Fibroblast of lung (primary cell): ENCODE results near the gene CYB561A3. TPM values are rescaled to one million over a fixed set of nuclear protein-coding genes. Genes with fewer than 3 reads are reported as not detected.

ENCODE experiments used
- DNase-seq, 2 donors: peaks; one replicate each; pipeline versions ENCODE4 v3.0.0 to v3.0.0-alpha.2; 2010; ENCODE audit warnings: low read depth in 2 of 2
- H2AFZ ChIP-seq: 2 replicates; pipeline ENCODE4 v1.5.1; 2012; ENCODE audit warnings: low read length, control low read depth, inconsistent platforms
- H3K27ac ChIP-seq: 2 replicates; pipeline ENCODE4 v1.5.1; 2011; ENCODE audit warnings: low read length, control low read depth; ENCODE audit not compliant: insufficient read depth
- H3K27me3 ChIP-seq: 2 replicates; pipeline ENCODE4 v1.5.1; 2011; ENCODE audit warnings: mild to moderate bottlenecking, low read length; ENCODE audit not compliant: control insufficient read depth, insufficient read depth
- H3K36me3 ChIP-seq: 2 replicates; pipeline ENCODE4 v1.5.1; 2011; ENCODE audit warnings: low read length; ENCODE audit not compliant: control insufficient read depth, insufficient read depth
- H3K4me1 ChIP-seq: 2 replicates; pipeline ENCODE4 v1.5.1; 2011; ENCODE audit warnings: low read length; ENCODE audit not compliant: control insufficient read depth, insufficient read depth; ENCODE audit errors: extremely low read depth
- H3K4me2 ChIP-seq: 2 replicates; pipeline ENCODE4 v1.5.1; 2011; ENCODE audit warnings: low read length, control low read depth; ENCODE audit not compliant: insufficient read depth; ENCODE audit errors: extremely low read depth
- H3K4me3 ChIP-seq, 4 experiments: fragments of 200-600 bp in 1 of 4; sonication (generic) in 1 of 4; replicated peaks in 1 of 4; 2 replicates each; pipeline ENCODE4 v1.5.1; 2011 to 2016; ENCODE audit warnings: low read length in 4 of 4, low read depth in 3 of 4, mild to moderate bottlenecking in 3 of 4, control low read depth in 2 of 4, inconsistent platforms in 1 of 4, mixed read lengths in 1 of 4; ENCODE audit not compliant: insufficient read depth in 1 of 4; ENCODE audit errors: control extremely low read depth in 1 of 4
- H3K79me2 ChIP-seq: 2 replicates; pipeline ENCODE4 v1.5.1; 2012; ENCODE audit warnings: mild to moderate bottlenecking, low read length, inconsistent platforms; ENCODE audit not compliant: control insufficient read depth, insufficient read depth
- H3K9ac ChIP-seq: 2 replicates; pipeline ENCODE4 v1.5.1; 2011; ENCODE audit warnings: mild to moderate bottlenecking, low read length, control low read depth; ENCODE audit not compliant: insufficient read depth
- H3K9me3 ChIP-seq: 2 replicates; pipeline ENCODE4 v1.5.1; 2012; ENCODE audit warnings: low read depth, low read length; ENCODE audit not compliant: control insufficient read depth, insufficient read depth
- H4K20me1 ChIP-seq: 2 replicates; pipeline ENCODE4 v1.5.1; 2011; ENCODE audit warnings: low read length; ENCODE audit not compliant: control insufficient read depth, insufficient read depth; ENCODE audit errors: extremely low read depth
- CTCF ChIP-seq, 2 donors: IDR thresholded peaks in 1 of 2; conservative IDR thresholded peaks in 1 of 2; 1 replicate in 1 of 2; 2 replicates in 1 of 2; pipeline ENCODE4 v1.5.1; 2011 to 2012; ENCODE audit warnings: low read length in 2 of 2, control low read depth in 1 of 2, inconsistent platforms in 1 of 2, low read depth in 1 of 2, mild to moderate bottlenecking in 1 of 2
- EZH2 ChIP-seq: IDR thresholded peaks from 2 replicates; pipeline ENCODE4 v1.5.1; 2012; ENCODE audit warnings: low read length, control low read depth, mild to moderate bottlenecking; ENCODE audit errors: missing control alignments
- polyA plus RNA-seq, 2 donors: library from polyadenylated mRNA; depleted of rRNA in 1 of 2; stranded (reverse) in 1 of 2; unstranded in 1 of 2; fragments of >200 nt; gene quantifications; 2 replicates each; pipeline ENCODE4 v1.2.1, GENCODE V29; 2011 to 2012; ENCODE audit warnings: missing spikeins in 1 of 2
- total RNA-seq: library from RNA; depleted of rRNA; stranded (reverse); fragments of >200 nt; gene quantifications from 2 replicates; pipeline ENCODE4 v1.2.1, GENCODE V29; 2014

The CYB561A3 gene
- total and polyA plus RNA-seq, 2 donors (not counting 1 experiment from before 2014, with no cell fraction given), result 43.9 to 65.1 TPM

- Histone ChIP-seq H3K4me1 (no peaks in the 10 kb centered on the region), H3K4me3 (no peak overlapping the region), H3K9me3 (no peaks in the 10 kb centered on the region), H3K79me2 (no peaks in the 10 kb centered on the region), H2AFZ (no peak overlapping the region), H3K36me3 (peaks cover 26% of the 10 kb centered on the region), H3K9ac (no peak overlapping the region), H3K27me3 (no peaks in the 10 kb centered on the region), H3K27ac (no peak overlapping the region), H3K4me2 (no peak overlapping the region), H4K20me1 (no peaks in the 10 kb centered on the region)
- TF ChIP-seq EZH2 (no peak), CTCF (conservative IDR thresholded peaks at IDR 0.05 in 1 of 2, IDR thresholded peaks at IDR 0.05 in 1 of 2; ENCODE audit: low read depth in 1 of 2, low read length in 2 of 2) (no peak)
- no peak for DNase-seq
These were observed 51.9 kb downstream of the CYB561A3 start for GRCh38 chr11:61309739-61310138.

GRCh38 chr11:61309141-61309540 lies 52.5 kb downstream of the CYB561A3 start:
- no peak for DNase-seq
- Histone ChIP-seq H3K27me3 (no peaks in the 10 kb centered on the region), H3K9me3 (no peaks in the 10 kb centered on the region), H4K20me1 (no peaks in the 10 kb centered on the region), H3K27ac (no peak overlapping the region), H3K4me1 (no peaks in the 10 kb centered on the region), H3K36me3 (peaks cover 26% of the 10 kb centered on the region), H3K4me3 (no peak overlapping the region), H3K79me2 (no peaks in the 10 kb centered on the region), H3K4me2 (no peak overlapping the region), H3K9ac (no peak overlapping the region), H2AFZ (no peak overlapping the region)
- TF ChIP-seq CTCF (conservative IDR thresholded peaks at IDR 0.05 in 1 of 2, IDR thresholded peaks at IDR 0.05 in 1 of 2; ENCODE audit: low read depth in 1 of 2, low read length in 2 of 2) (no peak), EZH2 (no peak)

GRCh38 chr11:61307354-61307753 lies 54.3 kb downstream of the CYB561A3 start:
- no peak for DNase-seq
- no peak overlapping the region for H2AFZ ChIP-seq
- H3K36me3 ChIP-seq, result peaks cover 26% of the 10 kb centered on the region
- H4K20me1 ChIP-seq, result no peaks in the 10 kb centered on the region
- no peaks in the 10 kb centered on the region for H3K27me3 ChIP-seq
- no peak overlapping the region for H3K27ac ChIP-seq
- no peak overlapping the region for H3K4me2 ChIP-seq
- no peak overlapping the region for H3K9ac ChIP-seq
- H3K79me2 ChIP-seq, result no peaks in the 10 kb centered on the region
- H3K4me1 ChIP-seq, result no peaks in the 10 kb centered on the region
- TF ChIP-seq CTCF (conservative IDR thresholded peaks at IDR 0.05 in 1 of 2, IDR thresholded peaks at IDR 0.05 in 1 of 2; ENCODE audit: low read depth in 1 of 2, low read length in 2 of 2) (no peak), EZH2 (no peak)
- H3K9me3 ChIP-seq, result no peaks in the 10 kb centered on the region
- no peak overlapping the region for H3K4me3 ChIP-seq
